PC-9 (cell line): ENCODE measurements around the gene EVPL. TPM values are rescaled to one million over a fixed set of nuclear protein-coding genes. Genes with fewer than 3 reads are reported as not detected.

ENCODE experiments used
- BruUV-seq: library from RNA; stranded (reverse); fragments of 400-500 nt; replicated peaks from 2 replicates; lab custom pipeline; 2021; lab: Mats Ljungman, UMichigan
- CTCF ChIA-PET: fragments of 300-600 bp; sonication (Branson Sonifier 250); formaldehyde crosslinking; loops from one replicate; lab custom pipeline; 2022; ENCODE audit warnings: antibody characterized with exemption; lab: Charles Lee
- POLR2A ChIA-PET: fragments of 300-600 bp; sonication (Branson Sonifier 250); formaldehyde crosslinking; loops from one replicate; lab custom pipeline; 2022; ENCODE audit warnings: antibody characterized with exemption; ENCODE audit not compliant: unreplicated experiment; lab: Charles Lee
- DNase-seq, 2 experiments: peaks; one replicate each; pipeline versions ENCODE4 v3.0.0 to v3.0.0-alpha.2; 2015 to 2022; ENCODE audit warnings: mixed read lengths in 1 of 2
- H2AFZ ChIP-seq: fragments of 200-600 bp; sonication (generic); 2 replicates; pipeline ENCODE4 v1.8.1; 2017; ENCODE audit warnings: antibody characterized with exemption
- H3F3A ChIP-seq: fragments of 200-600 bp; sonication (generic); 2 replicates; pipeline ENCODE4 v1.8.1; 2017; ENCODE audit warnings: antibody characterized with exemption, mild to moderate bottlenecking, low read depth; ENCODE audit not compliant: insufficient read depth
- H3K27ac ChIP-seq: fragments of 200-600 bp; sonication (generic); 2 replicates; pipeline ENCODE4 v1.6.1; 2016; ENCODE audit warnings: mixed run types
- H3K27me3 ChIP-seq: fragments of 200-600 bp; sonication (generic); 2 replicates; pipeline ENCODE4 v1.6.1; 2016; ENCODE audit warnings: low read depth, mixed run types; ENCODE audit not compliant: insufficient read depth
- H3K36me3 ChIP-seq: fragments of 200-600 bp; sonication (generic); 2 replicates; pipeline ENCODE4 v1.6.1; 2016; ENCODE audit warnings: low read depth, mixed run types
- H3K4me1 ChIP-seq: fragments of 200-600 bp; sonication (generic); replicated peaks from 2 replicates; pipeline ENCODE4 v1.6.1; 2016; ENCODE audit warnings: mixed run types; ENCODE audit not compliant: insufficient read depth
- H3K4me2 ChIP-seq: fragments of 200-600 bp; sonication (generic); 2 replicates; pipeline ENCODE4 v1.6.1; 2017; ENCODE audit warnings: mixed run types
- H3K4me3 ChIP-seq: fragments of 200-600 bp; sonication (generic); 2 replicates; pipeline ENCODE4 v1.6.1; 2016; ENCODE audit warnings: mixed run types
- H3K79me2 ChIP-seq: fragments of 200-600 bp; sonication (generic); 2 replicates; pipeline ENCODE4 v1.6.1; 2017; ENCODE audit warnings: low read depth, mixed run types
- H3K9me2 ChIP-seq: fragments of 200-600 bp; sonication (generic); 2 replicates; pipeline ENCODE4 v1.8.1; 2017; ENCODE audit warnings: mild to moderate bottlenecking; ENCODE audit not compliant: insufficient read depth
- H3K9me3 ChIP-seq: fragments of 200-600 bp; sonication (generic); 2 replicates; pipeline ENCODE4 v1.8.1; 2016; ENCODE audit warnings: low read depth; ENCODE audit not compliant: insufficient read depth
- H4K20me1 ChIP-seq: fragments of 200-600 bp; sonication (generic); 2 replicates; pipeline ENCODE4 v1.8.1; 2017; ENCODE audit not compliant: insufficient read depth
- EZH2 ChIP-seq: fragments of 200-600 bp; sonication (generic); IDR thresholded peaks from 2 replicates; pipeline ENCODE4 v1.8.0; 2017; ENCODE audit warnings: antibody characterized with exemption, low read depth
- intact Hi-C: fragments of 100-400 bp; cut with micrococcal nuclease; formaldehyde crosslinking; loops from one replicate; pipeline ENCODE4 v1.10.0; 2022; ENCODE audit not compliant: unreplicated experiment
- total RNA-seq: library from RNA; stranded (reverse); gene quantifications from 2 replicates; pipeline ENCODE4 v1.2.3, GENCODE V29; 2021
- TF ChIP-seq, protein P1 (sequence below): fragments of 200-600 bp; sonication (generic); conservative IDR thresholded peaks from 2 replicates; pipeline ENCODE4 v1.6.1; 2017; ENCODE audit warnings: mixed run types, antibody characterized with exemption, mild to moderate bottlenecking, moderate library complexity

Gene EVPL
- total RNA-seq, 1 experiment from 2014 or later: 60.8 TPM

DNA sequence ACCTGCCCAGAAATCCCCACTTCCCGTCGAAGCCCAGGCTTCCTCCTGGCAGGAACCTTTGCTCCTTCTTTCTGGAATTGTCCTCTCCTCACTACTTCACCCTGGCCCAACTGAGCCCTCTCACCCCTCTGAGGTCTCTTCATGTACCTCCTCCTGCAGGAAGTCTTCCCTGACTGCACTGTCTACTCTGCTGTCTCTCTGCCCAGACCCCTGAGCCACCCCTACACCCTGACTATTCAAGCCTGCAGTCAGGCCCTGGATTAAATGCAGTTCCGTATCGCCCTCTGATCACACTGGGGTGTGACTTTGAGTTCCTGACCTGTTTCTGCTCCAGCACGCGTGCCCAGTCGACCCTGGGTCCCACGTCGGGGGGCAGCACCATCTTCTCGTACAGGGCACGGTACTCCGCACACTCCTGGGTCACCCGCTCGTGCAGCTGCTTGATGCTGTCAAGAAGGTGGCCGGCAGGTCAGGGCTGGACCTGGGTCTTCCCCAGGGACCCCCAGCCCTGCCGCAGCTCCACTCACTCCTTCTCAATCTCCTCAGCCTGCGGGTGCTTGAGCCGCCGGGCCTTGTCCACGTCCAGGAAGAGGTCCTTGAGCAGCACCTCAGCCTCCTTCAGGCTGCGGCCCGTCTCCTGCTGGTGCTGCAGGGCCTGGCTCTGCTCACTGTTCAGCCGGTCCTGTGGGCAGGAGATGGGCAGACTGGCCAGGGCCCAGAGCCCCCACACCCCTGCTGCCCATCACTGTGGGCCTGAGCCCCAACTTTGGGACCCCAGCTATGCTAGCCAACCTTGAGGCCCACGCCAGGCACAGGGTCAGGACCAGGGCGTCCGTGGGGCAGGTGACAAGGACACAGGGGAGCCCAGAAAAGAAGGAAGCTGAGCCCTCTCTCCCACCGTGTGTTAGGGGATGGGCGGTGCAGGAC, 3.9 kb downstream of the EVPL start:
- Histone ChIP-seq H2AFZ (no peak overlapping the region), H3K36me3 (no peaks in the 10 kb centered on the region), H3K4me2 (no peak overlapping the region), H3K4me3 (no peak overlapping the region), H3K9me3 (no peaks in the 10 kb centered on the region), H3K27ac (no peak overlapping the region), H3K79me2 (peaks cover 21% of the 10 kb centered on the region), H3F3A (no peaks in the 10 kb centered on the region), H3K9me2 (no peaks in the 10 kb centered on the region), H3K27me3 (no peaks in the 10 kb centered on the region), H4K20me1 (no peaks in the 10 kb centered on the region), H3K4me1 (peaks cover 12% of the 10 kb centered on the region)
- ChIA-PET POLR2A (no interaction called here), CTCF (no interaction called here)
- TF ChIP-seq, protein P1, sequence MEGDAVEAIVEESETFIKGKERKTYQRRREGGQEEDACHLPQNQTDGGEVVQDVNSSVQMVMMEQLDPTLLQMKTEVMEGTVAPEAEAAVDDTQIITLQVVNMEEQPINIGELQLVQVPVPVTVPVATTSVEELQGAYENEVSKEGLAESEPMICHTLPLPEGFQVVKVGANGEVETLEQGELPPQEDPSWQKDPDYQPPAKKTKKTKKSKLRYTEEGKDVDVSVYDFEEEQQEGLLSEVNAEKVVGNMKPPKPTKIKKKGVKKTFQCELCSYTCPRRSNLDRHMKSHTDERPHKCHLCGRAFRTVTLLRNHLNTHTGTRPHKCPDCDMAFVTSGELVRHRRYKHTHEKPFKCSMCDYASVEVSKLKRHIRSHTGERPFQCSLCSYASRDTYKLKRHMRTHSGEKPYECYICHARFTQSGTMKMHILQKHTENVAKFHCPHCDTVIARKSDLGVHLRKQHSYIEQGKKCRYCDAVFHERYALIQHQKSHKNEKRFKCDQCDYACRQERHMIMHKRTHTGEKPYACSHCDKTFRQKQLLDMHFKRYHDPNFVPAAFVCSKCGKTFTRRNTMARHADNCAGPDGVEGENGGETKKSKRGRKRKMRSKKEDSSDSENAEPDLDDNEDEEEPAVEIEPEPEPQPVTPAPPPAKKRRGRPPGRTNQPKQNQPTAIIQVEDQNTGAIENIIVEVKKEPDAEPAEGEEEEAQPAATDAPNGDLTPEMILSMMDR: no peak
- TF ChIP-seq EZH2: no peak
- DNase-seq: no peak
- BruUV-seq: no TSS peak
- intact Hi-C loops: no loop called here

DNA sequence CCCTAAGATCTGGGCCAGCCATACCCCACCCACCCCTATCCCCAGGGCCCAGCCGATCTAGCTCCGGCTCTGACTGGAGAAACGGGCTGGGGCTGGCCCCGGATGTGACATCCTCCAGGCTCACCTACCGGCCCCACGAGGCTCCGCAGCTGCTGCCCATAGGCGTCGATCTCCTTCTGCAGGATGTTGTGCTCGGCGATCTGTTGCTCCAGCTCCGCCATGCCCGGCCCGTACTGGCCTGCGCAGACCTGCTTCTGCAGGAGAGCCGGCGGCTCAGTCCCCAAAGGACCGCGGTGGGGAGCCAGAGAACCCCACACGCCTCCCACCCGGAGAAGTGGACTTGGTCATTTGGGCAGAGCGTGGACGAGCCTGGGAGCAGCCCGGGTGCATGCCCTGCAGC, 4.8 kb downstream of the EVPL start:
- no peaks in the 10 kb centered on the region for H3K27me3 ChIP-seq
- peaks cover 21% of the 10 kb centered on the region for H3K79me2 ChIP-seq
- no peaks in the 10 kb centered on the region for H3K9me2 ChIP-seq
- BruUV-seq: no TSS peak
- H3F3A ChIP-seq: no peaks in the 10 kb centered on the region
- H3K4me3 ChIP-seq: no peak overlapping the region
- H2AFZ ChIP-seq: no peak overlapping the region
- DNase-seq: no peak
- H3K9me3 ChIP-seq: no peaks in the 10 kb centered on the region
- ChIA-PET CTCF (no interaction called here), POLR2A (interaction anchor here (0.7 kb wide), 1 partner anchor 224 kb away, joined by 4 read pairs; no protein-coding TSS in a partner anchor)
- TF ChIP-seq, protein P1: no peak
- no peak for TF ChIP-seq EZH2
- no peaks in the 10 kb centered on the region for H4K20me1 ChIP-seq
- no peaks in the 10 kb centered on the region for H3K36me3 ChIP-seq
- H3K4me2 ChIP-seq: no peak overlapping the region
- H3K27ac ChIP-seq: no peak overlapping the region
- H3K4me1 ChIP-seq: peaks cover 6% of the 10 kb centered on the region
- intact Hi-C loops: no loop called here

DNA sequence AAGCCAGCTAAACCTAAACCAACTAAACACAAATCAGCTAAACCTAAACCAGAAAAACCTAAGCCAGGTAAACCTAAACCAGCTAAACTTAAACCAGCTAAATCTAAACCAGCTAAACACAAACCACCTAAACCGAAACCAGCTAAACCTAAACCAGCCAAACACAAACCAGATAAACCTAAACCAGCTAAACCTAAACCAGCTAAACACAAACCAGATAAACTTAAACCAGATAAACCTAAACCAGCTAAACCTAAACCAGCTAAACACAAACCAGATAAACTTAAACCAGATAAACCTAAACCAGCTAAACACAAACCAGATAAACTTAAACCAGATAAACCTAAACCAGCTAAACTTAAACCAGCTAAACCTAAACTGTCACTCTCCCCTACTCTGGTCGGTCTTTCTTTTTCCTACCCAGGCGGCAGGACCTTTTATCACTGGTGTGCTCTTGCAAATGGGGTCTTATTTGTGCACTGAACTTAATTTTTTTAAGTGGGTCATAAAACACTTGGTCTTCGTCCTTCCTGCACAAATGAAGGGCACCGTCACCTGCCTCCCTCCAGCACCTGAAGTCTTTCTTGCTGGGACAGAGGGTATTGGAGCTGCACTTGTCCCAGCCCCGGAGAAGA, 7.2 kb downstream of the EVPL start:
- intact Hi-C loops: no loop called here
- POLR2A ChIA-PET: interaction anchor here (0.6 to 0.7 kb wide), 2 partner anchors 160 to 245 kb away, joined by 3 to 8 read pairs; no protein-coding TSS in a partner anchor
- no TSS peak for BruUV-seq
- Histone ChIP-seq H3K4me2 (no peak overlapping the region), H3K9me2 (no peaks in the 10 kb centered on the region), H4K20me1 (no peaks in the 10 kb centered on the region), H3K27me3 (no peaks in the 10 kb centered on the region), H3K4me1 (no peaks in the 10 kb centered on the region; the same call in 1 of the 2 replicates), H3K27ac (no peak overlapping the region), H3K79me2 (0 out of 2 replicates have a peak, but pooled peaks cover 6% of the 10 kb centered on the region), H2AFZ (no peak overlapping the region), H3K9me3 (no peaks in the 10 kb centered on the region), H3K4me3 (no peak overlapping the region), H3K36me3 (no peaks in the 10 kb centered on the region), H3F3A (no peaks in the 10 kb centered on the region)
- CTCF ChIA-PET: interaction anchor here (0.7 kb wide), 1 partner anchor 361 kb away, joined by 3 read pairs; no protein-coding TSS in a partner anchor
- no peak for DNase-seq
- TF ChIP-seq, protein P1: no peak
- TF ChIP-seq EZH2: no peak
